ENCODE measurements around the gene ATPAF1. TPM values are rescaled to one million over a fixed set of nuclear protein-coding genes. Genes with fewer than 3 reads are reported as not detected.

ATPAF1 gene
- total and polyA plus RNA-seq, 9 of the 15 experiments (the other 6 are each of a cell fraction or from before 2014, with no cell fraction given), result 6.3 to 56.2 (median 27.4) TPM

- H2AFZ ChIP-seq (ENCODE audit: low read depth, low read length), result no peak overlapping the region
- no TSS peak for BruUV-seq (replicated peaks)
- H3K36me3 ChIP-seq (ENCODE audit: control insufficient read depth, insufficient read depth, low read length), result peaks cover 4% of the 10 kb centered on the region; the same call in 1 of the 3 replicates
- peaks cover 3% of the 10 kb centered on the region for H3K9me1 ChIP-seq (ENCODE audit: control insufficient read depth, insufficient read depth, low read length)
- in situ Hi-C loops (cut with MboI) (no loop called here), intact Hi-C loops (cut with micrococcal nuclease) (no loop called here)
- CTCF ChIA-PET (ENCODE audit: low intra/inter-chr PET ratio), result no interaction called here
- peaks cover 14% of the 10 kb centered on the region in 2 experiments; a peak in 4 of 5 replicates for H3K4me1 ChIP-seq (replicated peaks in 1 of 2; ENCODE audit: control insufficient read depth in 2 of 2, insufficient read depth in 2 of 2, low read length in 2 of 2)
- WGBS (ENCODE audit: insufficient coverage, low coverage, missing lambda C conversion rate), result 68% methylated on average over 6 of the region's 7 CpGs
- H4K20me1 ChIP-seq (replicated peaks; ENCODE audit: control insufficient read depth, insufficient read depth, low read length), result no peaks in the 10 kb centered on the region; the same call in 1 of the 2 replicates
- H3K27ac ChIP-seq (ENCODE audit: extremely low read depth, low read depth, low read length), result no peak overlapping the region
- H3K4me3 ChIP-seq, result no peak overlapping the region
- H3K9me3 ChIP-seq (replicated peaks; ENCODE audit: control insufficient read depth, insufficient read depth, low read depth, low read length), result no peaks in the 10 kb centered on the region
- POLR2A ChIA-PET, result interaction anchor here (0.7 to 4.1 kb wide), 7 partner anchors 9 to 167 kb away, joined by 3 to 38 read pairs (median 3); partner anchors contain the start of genes EFCAB14 and MOB3C
- ATAC-seq (no peak), DNase-seq (ENCODE audit: extremely low read depth in 1 of 4, low spot score in 3 of 4) (no peak), FAIRE-seq (no peak)
- no peak overlapping the region; a peak in 1 of 4 replicates for H3K9ac ChIP-seq (ENCODE audit: insufficient read depth in 1 of 2, low read depth in 2 of 2, low read length in 2 of 2)
- H3K4me2 ChIP-seq (ENCODE audit: insufficient read depth, low read length), result no peak overlapping the region
- peaks cover 14% of the 10 kb centered on the region for H3K79me2 ChIP-seq (ENCODE audit: control insufficient read depth, insufficient read depth, low read length)
- H3K27me3 ChIP-seq (ENCODE audit: control insufficient read depth in 2 of 2, insufficient read depth in 2 of 2, low read length in 2 of 2), result no peaks in the 10 kb centered on the region
- TF ChIP-seq THRAP3 (IDR thresholded peaks at IDR 0.05; ENCODE audit: borderline replicate concordance), result no peak
- TF ChIP-seq PURB (CRISPR knock-in tag; IDR thresholded peaks at IDR 0.05; ENCODE audit: low read depth), result no peak
- TF ChIP-seq ZNF175 (CRISPR knock-in tag; IDR thresholded peaks at IDR 0.05; ENCODE audit: low read depth), result no peak
- no peak for TF ChIP-seq ZNF347 (CRISPR knock-in tag; IDR thresholded peaks at IDR 0.05; ENCODE audit: low read depth)
- no peak for TF ChIP-seq ZNF551 (CRISPR knock-in tag; IDR thresholded peaks at IDR 0.05)
- TF ChIP-seq NR0B1 (IDR thresholded peaks at IDR 0.05; ENCODE audit: partially characterized antibody), result no peak
- TF ChIP-seq REST (IDR thresholded peaks at IDR 0.05; ENCODE audit: borderline replicate concordance), result no peak
- TF ChIP-seq REST (CRISPR knock-in tag; IDR thresholded peaks at IDR 0.05; ENCODE audit: low read depth), result no peak
- TF ChIP-seq DEAF1 (CRISPR knock-in tag; IDR thresholded peaks at IDR 0.05), result no peak
- TF ChIP-seq SMARCB1 (IDR thresholded peaks at IDR 0.05; ENCODE audit: insufficient read length, low read depth), result no peak
Measured at GRCh38 chr1:46607345-46608130, 60.6 kb downstream of the ATPAF1 start.

Data from K562 (cell line).